Kasumi-1 (cell line): ENCODE measurements around the gene JOSD1.

Experiments
- DNase-seq, 2 experiments: peaks; one replicate each; lab custom pipeline; 2025; lab: John Stamatoyannopoulos, UW

Gene JOSD1

GRCh38 chr22:38712486-38713207 lies 11.9 kb upstream of the JOSD1 start:
- DNase-seq: no peak

- DNase-seq: no peak
Observed at GRCh38 chr22:38710866-38711265, 10.1 kb upstream of the JOSD1 start.

GRCh38 chr22:38710351-38710750 lies 9.6 kb upstream of the JOSD1 start:
- no peak for DNase-seq

DNA sequence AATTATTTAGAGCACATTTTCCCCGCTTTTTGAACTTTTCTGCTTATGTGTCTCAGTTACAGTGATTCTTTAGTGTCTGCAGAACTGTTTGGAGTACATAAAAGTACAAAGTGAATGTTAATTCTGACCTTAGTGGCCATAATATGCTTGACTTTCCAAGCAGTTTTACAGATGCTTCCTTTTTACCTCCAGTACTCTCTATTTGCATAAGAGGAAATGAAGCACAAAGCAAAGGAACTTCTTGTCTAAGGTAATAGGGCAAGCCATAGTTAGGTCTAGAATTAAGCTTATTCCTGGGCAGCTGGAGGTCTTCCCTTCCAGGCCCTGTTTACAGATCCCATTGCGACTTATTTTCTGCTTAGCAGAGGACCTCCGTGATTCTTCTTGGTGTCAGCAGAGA lies 8.6 kb upstream of the JOSD1 start:
- DNase-seq: peak; percentile 14 to 31

- DNase-seq: no peak
Observed at GRCh38 chr22:38707984-38708383, 7.2 kb upstream of the JOSD1 start.

- DNase-seq: no peak
Observed at GRCh38 chr22:38707346-38707745, 6.6 kb upstream of the JOSD1 start.

DNA sequence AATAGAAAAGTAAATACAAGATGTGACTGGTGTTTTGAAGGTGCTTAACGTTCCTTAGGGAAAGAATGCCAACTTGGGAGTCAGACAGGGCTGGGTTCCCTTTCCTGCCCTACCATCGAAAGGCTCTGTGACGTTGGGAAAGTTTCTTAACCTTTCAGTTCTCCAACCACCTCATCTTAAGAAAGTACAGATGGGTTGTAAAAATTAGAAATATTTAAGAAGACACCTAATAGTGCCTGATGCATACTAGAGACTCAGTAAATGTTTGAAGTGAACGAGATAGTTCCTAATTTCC lies 6.1 kb upstream of the JOSD1 start:
- no peak for DNase-seq

DNA sequence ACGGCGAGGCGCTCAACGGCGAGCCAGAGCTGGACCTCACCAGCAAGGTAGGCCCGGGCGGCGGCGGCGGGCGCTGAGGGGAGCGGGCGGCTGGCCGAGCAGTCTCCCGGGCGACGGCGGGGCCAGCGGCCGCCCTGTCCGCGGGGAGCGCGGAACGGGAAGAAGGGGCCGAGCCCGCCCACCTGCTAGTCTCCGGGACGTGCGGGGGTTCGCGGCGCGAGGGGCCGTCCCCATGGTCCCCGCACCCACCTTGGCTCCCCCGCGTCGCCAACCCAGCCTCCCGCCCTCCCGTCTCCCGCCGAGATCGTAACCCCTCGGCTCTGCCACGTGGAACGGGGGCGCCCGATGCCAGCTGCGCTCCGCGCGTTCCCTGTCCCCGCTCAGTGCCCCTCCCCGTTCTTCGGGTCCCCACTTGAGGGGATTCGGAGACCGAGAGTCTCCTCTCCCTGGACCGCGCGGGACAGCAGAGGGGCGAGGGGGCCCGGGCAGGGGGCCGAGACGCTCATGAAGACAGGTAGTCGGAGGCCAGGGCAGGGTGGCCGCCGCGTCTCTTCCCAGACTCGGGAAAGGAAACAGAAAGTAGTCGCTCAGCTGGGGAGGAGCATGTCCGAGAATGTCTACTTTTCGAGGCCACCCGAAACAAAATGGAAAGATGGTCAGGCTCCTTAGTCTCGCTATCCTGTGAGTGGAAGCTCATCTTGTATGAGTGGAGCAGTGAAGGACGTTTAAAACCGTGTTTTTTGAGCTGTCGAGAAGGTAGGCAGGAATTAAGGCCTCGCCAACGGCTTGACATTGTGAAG lies 5.6 kb upstream of the JOSD1 start:
- peak in 1 of 2 experiments; percentile 21 for DNase-seq

DNA sequence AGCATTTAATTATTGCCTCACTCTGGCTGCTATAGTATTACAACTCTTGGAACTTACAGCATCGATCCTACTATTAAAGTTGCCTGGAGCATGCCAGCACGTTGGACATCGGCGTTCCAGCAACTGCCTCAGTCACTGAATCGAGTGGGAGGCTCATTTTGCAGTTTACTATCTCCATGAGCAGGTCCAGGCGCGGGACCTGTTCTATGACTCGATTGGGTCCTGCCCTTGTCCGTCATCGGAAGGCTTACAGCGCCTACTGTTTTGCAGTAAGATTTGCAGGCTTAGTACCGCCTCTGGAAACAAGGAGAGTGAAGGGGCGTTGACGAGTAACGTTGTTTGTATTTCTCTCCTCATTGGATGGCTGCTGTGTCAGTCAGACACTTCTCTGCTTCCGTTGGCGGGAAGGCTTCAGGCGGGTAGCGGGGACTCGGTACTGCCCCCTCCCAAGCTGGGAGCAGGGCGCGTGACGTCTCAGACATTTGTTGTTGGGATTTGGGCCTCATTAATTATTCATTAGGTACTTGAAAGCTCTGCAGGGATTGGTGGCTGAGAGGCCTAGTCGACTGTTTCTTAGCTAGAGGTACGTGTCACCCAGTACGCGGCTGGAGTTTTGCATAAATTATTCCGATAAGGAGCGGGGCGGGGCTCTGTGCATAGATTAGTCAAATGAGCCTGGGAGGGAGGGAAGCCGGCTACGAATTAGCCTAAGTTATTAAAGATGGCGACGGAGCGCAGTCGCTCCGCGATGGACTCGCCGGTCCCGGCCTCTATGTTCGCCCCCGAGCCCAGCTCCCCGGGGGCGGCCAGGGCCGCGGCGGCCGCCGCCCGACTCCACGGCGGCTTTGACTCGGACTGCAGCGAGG lies 4.7 kb upstream of the JOSD1 start, which contains the start of gene GTPBP1:
Gene GTPBP1 (plus strand): TSS at position 710 of the 866 bp plus-strand sequence. CDS start 12 bp downstream, at position 722.
- DNase-seq: peak; percentile 100

DNA sequence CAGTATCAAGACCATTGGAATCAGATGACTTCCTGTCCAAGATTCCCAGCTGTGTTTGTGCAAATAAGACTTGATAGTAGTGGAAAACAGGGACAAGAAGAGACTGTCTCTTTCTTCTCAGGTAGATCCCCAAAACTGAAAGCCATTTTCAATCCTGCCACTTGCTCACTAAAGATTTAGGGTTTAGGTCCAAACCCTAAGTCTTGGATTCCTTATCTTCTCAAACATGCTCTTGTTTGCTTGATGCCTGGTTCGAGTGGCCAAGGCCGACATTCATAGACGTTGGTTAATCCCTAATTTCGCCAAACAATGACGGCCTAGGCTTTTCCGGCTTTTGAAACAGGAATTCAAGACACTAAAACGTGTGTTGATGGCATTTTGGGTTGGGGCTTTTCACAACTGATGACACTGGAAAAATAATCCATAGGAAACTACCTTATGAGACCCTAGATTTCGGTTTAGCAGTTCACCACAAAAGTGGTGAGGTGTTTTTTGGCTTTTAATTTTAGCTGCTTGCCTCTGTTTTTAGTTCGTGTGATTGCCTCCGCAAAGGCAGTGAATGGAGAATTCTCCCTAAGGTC lies 4.0 kb upstream of the JOSD1 start:
- DNase-seq: no peak

- peak; percentile 34 to 52 for DNase-seq
Observed at GRCh38 chr22:38700270-38700788, 414 bp downstream of the JOSD1 start.

- DNase-seq: no peak
Observed at GRCh38 chr22:38699784-38700183, 959 bp downstream of the JOSD1 start.

- no peak for DNase-seq
Observed at GRCh38 chr22:38699143-38699542, 1.6 kb downstream of the JOSD1 start.

DNA sequence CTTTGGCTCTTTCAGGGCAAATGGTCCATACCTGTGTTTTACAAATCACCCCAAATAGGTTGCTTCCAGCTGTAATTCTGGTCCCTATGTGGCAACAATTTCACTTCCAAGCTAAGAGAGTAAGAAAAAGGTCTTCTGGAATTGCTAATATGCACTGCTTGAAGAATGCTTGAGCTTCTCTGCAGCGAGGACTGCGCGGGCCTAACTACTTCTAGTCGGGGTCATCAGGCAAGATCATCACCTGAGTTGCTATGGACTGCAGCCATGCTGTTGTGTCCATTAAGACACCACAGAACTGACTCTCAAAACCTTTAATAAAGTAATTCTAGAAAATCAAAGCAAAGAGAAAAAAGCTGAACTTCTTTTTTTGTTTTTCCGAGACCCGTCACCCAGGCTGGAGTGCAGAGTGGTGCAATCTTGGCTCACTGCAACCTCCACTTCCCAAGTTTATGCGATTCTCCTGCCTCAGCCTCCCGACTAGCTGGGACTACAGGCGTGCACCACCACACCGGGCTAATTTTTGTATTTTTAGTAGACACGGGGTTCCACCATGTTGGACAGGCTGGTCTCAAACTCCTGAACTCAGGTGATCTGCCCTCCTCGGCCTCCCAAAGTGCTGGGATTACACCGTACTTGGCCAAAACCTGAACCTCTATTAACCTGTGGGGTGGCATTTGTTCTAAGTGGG lies 2.2 kb downstream of the JOSD1 start:
- DNase-seq: no peak

DNA sequence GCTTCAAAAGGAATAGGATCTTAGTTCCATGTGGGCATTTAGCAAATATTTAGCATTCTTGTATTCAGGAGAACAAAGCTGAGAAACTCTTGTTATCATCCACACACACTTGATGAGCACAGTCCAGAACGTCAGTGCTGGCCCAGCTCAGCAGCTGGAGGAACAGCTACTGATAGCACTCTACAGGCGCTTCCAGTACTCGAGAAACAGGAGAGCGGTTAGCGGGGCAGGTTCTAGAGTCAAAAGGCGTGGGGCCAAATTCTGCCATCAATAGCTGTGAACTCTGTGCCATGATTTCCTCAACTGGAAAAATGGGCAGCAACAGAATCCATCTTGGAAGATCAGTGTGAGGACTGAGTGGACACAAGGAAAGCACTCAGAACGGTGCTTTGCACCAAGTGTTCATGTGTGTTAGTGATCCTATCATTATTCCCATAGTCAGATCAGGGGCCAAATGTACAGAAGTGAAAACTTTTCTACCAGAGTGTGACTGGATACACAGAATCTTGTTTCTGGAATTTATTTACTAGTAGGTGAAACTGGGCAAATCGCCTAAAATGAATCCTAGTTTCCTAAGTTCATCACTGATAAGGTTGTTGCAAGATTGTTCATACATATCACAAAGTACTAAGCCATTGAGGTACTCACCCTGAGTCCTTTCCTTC lies 3.2 kb downstream of the JOSD1 start:
- DNase-seq: no peak

DNA sequence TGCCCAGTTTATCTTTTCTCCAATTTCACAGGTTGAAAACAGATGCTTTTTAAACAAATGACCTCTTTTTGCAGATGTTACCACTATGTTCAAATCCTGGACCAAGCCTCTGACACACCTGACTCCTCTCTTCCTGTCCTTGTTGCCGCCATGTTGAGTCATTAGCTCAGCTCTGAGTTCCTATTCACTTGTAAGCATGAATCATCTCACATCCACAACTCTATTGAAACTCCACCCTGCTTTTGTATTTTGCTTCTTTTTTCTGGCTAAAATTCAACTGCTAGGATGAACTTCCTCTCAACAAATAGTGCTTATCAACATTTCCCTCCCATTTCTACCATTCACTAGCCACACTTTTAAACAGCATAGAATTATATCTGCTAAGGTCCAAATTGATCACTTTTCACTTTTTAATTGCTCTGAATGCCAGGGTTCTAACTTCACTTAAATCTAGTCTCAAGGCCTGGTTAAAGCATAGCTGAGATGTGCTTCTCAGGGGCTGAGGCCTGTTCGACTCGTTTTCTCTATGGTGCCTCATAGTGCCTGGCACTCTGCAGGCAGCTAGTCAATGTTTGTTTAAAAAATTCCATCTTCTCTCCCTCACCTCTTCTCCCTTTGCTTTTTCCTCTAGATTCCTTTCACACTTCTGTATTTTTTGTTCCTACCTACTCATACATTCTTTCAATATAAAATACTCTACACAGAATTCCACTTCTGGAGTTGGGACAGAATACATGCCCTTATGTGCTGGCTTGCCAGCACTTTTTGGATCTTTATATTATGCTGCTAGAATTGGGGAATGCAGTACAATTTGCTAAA lies 3.9 kb downstream of the JOSD1 start:
- DNase-seq: peak; percentile 29 to 41

GRCh38 chr22:38694940-38695339 lies 5.8 kb downstream of the JOSD1 start:
- no peak for DNase-seq

DNA sequence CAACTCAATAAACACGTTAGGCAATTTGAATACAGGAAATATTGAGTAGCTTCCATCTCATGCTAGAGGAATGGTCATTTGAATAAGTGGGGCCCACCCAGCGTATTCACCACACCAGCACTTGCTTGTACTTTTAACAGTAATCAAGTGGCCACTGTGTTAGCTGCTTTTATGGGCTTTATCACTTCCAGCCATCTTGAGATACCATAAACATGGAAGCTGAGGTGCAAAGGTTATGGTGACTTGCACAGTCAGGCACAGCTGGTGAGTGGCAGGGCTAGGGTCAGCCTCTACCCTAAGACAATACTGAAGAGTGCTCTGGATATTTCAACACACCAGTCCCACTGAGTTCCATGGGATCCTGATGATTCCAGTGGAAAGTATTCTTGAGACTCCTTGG lies 6.7 kb downstream of the JOSD1 start:
- DNase-seq: no peak

GRCh38 chr22:38689651-38690050 lies 11.1 kb downstream of the JOSD1 start:
- no peak for DNase-seq

- no peak for DNase-seq
Observed at GRCh38 chr22:38685761-38686160, 15.0 kb downstream of the JOSD1 start.
